Stomach (tissue), 4 donors: Measurements from ENCODE around the gene CERKL.

Experiments
- CTCF ChIP-seq, 7 experiments: fragments of 450-650 bp in 4 of 7; fragments of 200-600 bp in 3 of 7; sonication (generic) in 3 of 7; IDR thresholded peaks; one replicate each; pipeline ENCODE4 v1.5.1; 2016 to 2019; ENCODE audit warnings: antibody characterized with exemption in 7 of 7, control low read depth in 2 of 7, mild to moderate bottlenecking in 1 of 7
- EP300 ChIP-seq: sonication (generic); formaldehyde crosslinking; IDR thresholded peaks from one replicate; pipeline ENCODE4 v1.6.1; 2017; ENCODE audit warnings: antibody characterized with exemption
- POLR2A ChIP-seq, 4 donors: fragments of 450-650 bp; IDR thresholded peaks; one replicate each; pipeline ENCODE4 v1.6.1; 2016; ENCODE audit warnings: antibody characterized with exemption in 4 of 4, control low read depth in 2 of 4, mild to moderate bottlenecking in 1 of 4, moderate library complexity in 1 of 4
- POLR2AphosphoS5 ChIP-seq, 3 donors: sonication (generic); formaldehyde crosslinking; IDR thresholded peaks; one replicate each; pipeline ENCODE4 v1.6.1; 2016; ENCODE audit warnings: antibody characterized with exemption in 3 of 3

GRCh38 chr2:181660181-181660580 is 3.3 kb upstream of the CERKL start:
- TF ChIP-seq CTCF (IDR thresholded peaks at IDR 0.05) = no peak
- no peak for TF ChIP-seq POLR2AphosphoS5 (IDR thresholded peaks at IDR 0.05)
- TF ChIP-seq EP300 = no peak
- no peak for TF ChIP-seq POLR2A (IDR thresholded peaks at IDR 0.05)
